ENCODE results near the gene LAMA3. TPM values are rescaled to one million over a fixed set of nuclear protein-coding genes. Genes with fewer than 3 reads are reported as not detected.

Gene LAMA3
- total and polyA plus RNA-seq, 2 of the 13 experiments (the other 11 are each of a cell fraction or from before 2014, with no cell fraction given): 0.45 to 2.2 TPM

DNA sequence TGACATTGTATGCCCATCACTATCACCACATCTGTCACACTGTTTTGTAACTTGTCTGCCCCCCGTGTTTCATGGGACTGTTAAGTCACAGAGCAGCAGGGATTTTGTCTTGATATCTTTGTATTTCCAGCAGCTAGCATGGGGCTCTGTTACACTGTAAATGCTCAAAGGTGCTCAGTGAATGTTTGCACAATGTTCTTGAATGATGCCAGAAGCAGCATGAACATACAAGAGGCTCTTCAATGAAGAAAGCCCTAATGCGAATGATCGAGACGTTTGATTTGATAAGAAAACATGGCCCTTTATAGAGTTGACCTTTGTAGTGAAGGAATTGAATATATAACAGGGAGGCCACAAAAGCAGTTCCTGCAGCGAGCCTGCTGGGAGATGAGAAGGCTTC, 204.4 kb downstream of the LAMA3 start:
- Histone ChIP-seq H2AFZ (ENCODE audit: low read length) (no peak overlapping the region), H3K4me1 (ENCODE audit: insufficient read depth, low read length) (no peaks in the 10 kb centered on the region)

More for the DNA sequence above, 204.4 kb downstream of the LAMA3 start:
- WGBS (ENCODE audit: low lambda C conversion rate): 71% methylated on average over 5 of the region's 5 CpGs
- Histone ChIP-seq H3K79me2 (ENCODE audit: insufficient read depth, low read length) (no peaks in the 10 kb centered on the region), H3K9ac (ENCODE audit: insufficient read depth, low read depth, low read length) (no peak overlapping the region), H3K4me3 (replicated peaks in 1 of 3; ENCODE audit: insufficient read depth in 1 of 3, low read depth in 2 of 3, low read length in 3 of 3) (no peak overlapping the region), H4K20me1 (ENCODE audit: insufficient read depth, low read length) (no peaks in the 10 kb centered on the region), H3K27me3 (ENCODE audit: control insufficient read depth in 1 of 2, insufficient read depth in 2 of 2, low read length in 2 of 2) (no peaks in the 10 kb centered on the region), H3K9me3 (ENCODE audit: low read length) (no peaks in the 10 kb centered on the region), H3K27ac (ENCODE audit: extremely low read length, insufficient read depth, low read length) (no peak overlapping the region), H3K36me3 (replicated peaks in 1 of 2; ENCODE audit: control insufficient read depth in 1 of 2, insufficient read depth in 2 of 2, low read length in 2 of 2) (no peaks in the 10 kb centered on the region), H3K4me2 (ENCODE audit: low read depth, low read length) (no peak overlapping the region)
- no peak for FAIRE-seq
- in situ Hi-C loops (cut with HindIII; ENCODE audit: extremely low pct_ligation_motif_present, low pct_unique_long_range_greater_than_20kb) (no loop called here), intact Hi-C loops (cut with micrococcal nuclease; ENCODE audit: unreplicated experiment) (no loop called here)
- no peak for DNase-seq (ENCODE audit: low spot score)
- TF ChIP-seq PAF1 (CRISPR knock-in tag; IDR thresholded peaks at IDR 0.05): no peak
- TF ChIP-seq RNF2 (conservative IDR thresholded peaks at IDR 0.05; ENCODE audit: low read depth): no peak
- no peak for TF ChIP-seq EP300 (IDR thresholded peaks at IDR 0.05; ENCODE audit: low read depth in 2 of 2, low read length in 2 of 2)
- no peak for TF ChIP-seq EP300 (CRISPR knock-in tag; IDR thresholded peaks at IDR 0.05; ENCODE audit: borderline replicate concordance)
- no peak for TF ChIP-seq CC2D1A (CRISPR knock-in tag; IDR thresholded peaks at IDR 0.05)
- no peak for TF ChIP-seq ZNF616 (CRISPR knock-in tag; IDR thresholded peaks at IDR 0.05; ENCODE audit: low read depth)
- TF ChIP-seq ZNF530 (CRISPR knock-in tag; IDR thresholded peaks at IDR 0.05; ENCODE audit: low read depth): no peak
- TF ChIP-seq, protein P1, sequence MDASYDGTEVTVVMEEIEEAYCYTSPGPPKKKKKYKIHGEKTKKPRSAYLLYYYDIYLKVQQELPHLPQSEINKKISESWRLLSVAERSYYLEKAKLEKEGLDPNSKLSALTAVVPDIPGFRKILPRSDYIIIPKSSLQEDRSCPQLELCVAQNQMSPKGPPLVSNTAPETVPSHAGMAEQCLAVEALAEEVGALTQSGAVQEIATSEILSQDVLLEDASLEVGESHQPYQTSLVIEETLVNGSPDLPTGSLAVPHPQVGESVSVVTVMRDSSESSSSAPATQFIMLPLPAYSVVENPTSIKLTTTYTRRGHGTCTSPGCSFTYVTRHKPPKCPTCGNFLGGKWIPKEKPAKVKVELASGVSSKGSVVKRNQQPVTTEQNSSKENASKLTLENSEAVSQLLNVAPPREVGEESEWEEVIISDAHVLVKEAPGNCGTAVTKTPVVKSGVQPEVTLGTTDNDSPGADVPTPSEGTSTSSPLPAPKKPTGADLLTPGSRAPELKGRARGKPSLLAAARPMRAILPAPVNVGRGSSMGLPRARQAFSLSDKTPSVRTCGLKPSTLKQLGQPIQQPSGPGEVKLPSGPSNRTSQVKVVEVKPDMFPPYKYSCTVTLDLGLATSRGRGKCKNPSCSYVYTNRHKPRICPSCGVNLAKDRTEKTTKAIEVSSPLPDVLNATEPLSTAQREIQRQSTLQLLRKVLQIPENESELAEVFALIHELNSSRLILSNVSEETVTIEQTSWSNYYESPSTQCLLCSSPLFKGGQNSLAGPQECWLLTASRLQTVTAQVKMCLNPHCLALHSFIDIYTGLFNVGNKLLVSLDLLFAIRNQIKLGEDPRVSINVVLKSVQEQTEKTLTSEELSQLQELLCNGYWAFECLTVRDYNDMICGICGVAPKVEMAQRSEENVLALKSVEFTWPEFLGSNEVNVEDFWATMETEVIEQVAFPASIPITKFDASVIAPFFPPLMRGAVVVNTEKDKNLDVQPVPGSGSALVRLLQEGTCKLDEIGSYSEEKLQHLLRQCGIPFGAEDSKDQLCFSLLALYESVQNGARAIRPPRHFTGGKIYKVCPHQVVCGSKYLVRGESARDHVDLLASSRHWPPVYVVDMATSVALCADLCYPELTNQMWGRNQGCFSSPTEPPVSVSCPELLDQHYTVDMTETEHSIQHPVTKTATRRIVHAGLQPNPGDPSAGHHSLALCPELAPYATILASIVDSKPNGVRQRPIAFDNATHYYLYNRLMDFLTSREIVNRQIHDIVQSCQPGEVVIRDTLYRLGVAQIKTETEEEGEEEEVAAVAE (CRISPR knock-in tag; IDR thresholded peaks at IDR 0.05; ENCODE audit: borderline replicate concordance): no peak
- no peak for TF ChIP-seq ZNF737 (CRISPR knock-in tag; IDR thresholded peaks at IDR 0.05; ENCODE audit: borderline replicate concordance)
- no peak for TF ChIP-seq FOXO1 (CRISPR knock-in tag; IDR thresholded peaks at IDR 0.05)
- TF ChIP-seq, protein P2, sequence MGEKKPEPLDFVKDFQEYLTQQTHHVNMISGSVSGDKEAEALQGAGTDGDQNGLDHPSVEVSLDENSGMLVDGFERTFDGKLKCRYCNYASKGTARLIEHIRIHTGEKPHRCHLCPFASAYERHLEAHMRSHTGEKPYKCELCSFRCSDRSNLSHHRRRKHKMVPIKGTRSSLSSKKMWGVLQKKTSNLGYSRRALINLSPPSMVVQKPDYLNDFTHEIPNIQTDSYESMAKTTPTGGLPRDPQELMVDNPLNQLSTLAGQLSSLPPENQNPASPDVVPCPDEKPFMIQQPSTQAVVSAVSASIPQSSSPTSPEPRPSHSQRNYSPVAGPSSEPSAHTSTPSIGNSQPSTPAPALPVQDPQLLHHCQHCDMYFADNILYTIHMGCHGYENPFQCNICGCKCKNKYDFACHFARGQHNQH (CRISPR knock-in tag; IDR thresholded peaks at IDR 0.05): no peak
- no TSS peak for BruUV-seq (replicated peaks)
- ATAC-seq: no peak
- CTCF ChIA-PET (ENCODE audit: low intra/inter-chr PET ratio, low total read pairs): no interaction called here
- POLR2A ChIA-PET: no interaction called here
